Thymus (tissue), 11 donors: Measurements from ENCODE around the gene MLANA. TPM values are rescaled to one million over a fixed set of nuclear protein-coding genes. Genes with fewer than 3 reads are reported as not detected.

ENCODE experiments used
- DNase-seq, 9 donors: peaks; one replicate each; pipeline ENCODE4 v3.0.0-alpha.2; 2013; ENCODE audit warnings: low spot score in 9 of 9, low read depth in 6 of 9, missing footprints in 1 of 9
- H3K27ac ChIP-seq, 2 donors: one replicate each; pipeline ENCODE4 v1.5.1; 2013; ENCODE audit warnings: control low read depth in 1 of 2, low read depth in 1 of 2, low read length in 1 of 2, mild to moderate bottlenecking in 1 of 2, moderate library complexity in 1 of 2
- H3K27me3 ChIP-seq, 2 donors: one replicate each; pipeline ENCODE4 v1.5.1; 2013; ENCODE audit warnings: low read length in 1 of 2; ENCODE audit not compliant: control insufficient read depth in 2 of 2, insufficient read depth in 1 of 2
- H3K36me3 ChIP-seq, 2 donors: one replicate each; pipeline ENCODE4 v1.5.1; 2013; ENCODE audit warnings: low read length in 1 of 2, mild to moderate bottlenecking in 1 of 2, moderate library complexity in 1 of 2; ENCODE audit not compliant: control insufficient read depth in 2 of 2, insufficient read depth in 2 of 2
- H3K4me1 ChIP-seq, 2 donors: one replicate each; pipeline ENCODE4 v1.5.1; 2013; ENCODE audit warnings: low read length in 2 of 2; ENCODE audit not compliant: control insufficient read depth in 2 of 2, insufficient read depth in 2 of 2
- H3K4me3 ChIP-seq, 2 donors: one replicate each; pipeline ENCODE4 v1.5.1; 2013; ENCODE audit warnings: low read length in 2 of 2, control low read depth in 1 of 2, mild to moderate bottlenecking in 1 of 2
- H3K9me3 ChIP-seq, 2 donors: one replicate each; pipeline ENCODE4 v1.5.1; 2013; ENCODE audit warnings: low read length in 1 of 2, mild to moderate bottlenecking in 1 of 2; ENCODE audit not compliant: control insufficient read depth in 2 of 2, insufficient read depth in 1 of 2
- WGBS: extraction: QIAGEN DNeasy Blood & Tissue Kit; methylation state at CpG from one replicate; pipeline ENCODE4 v1.1.7; 2013; 5-methylcytosine and 5-hydroxymethylcytosine counted together
- polyA plus RNA-seq: library from polyadenylated mRNA; stranded (reverse); fragments of 200-250 nt; gene quantifications from one replicate; pipeline ENCODE4 v1.2.3, GENCODE V29; 2013
- total RNA-seq: library from RNA; stranded (reverse); fragments of 120-200 nt; gene quantifications from one replicate; pipeline ENCODE4 v1.2.4, GENCODE V29; 2013
- donor health status: healthy.

Gene MLANA
- total and polyA plus RNA-seq, 2 donors, result 0.09 TPM; not detected in 1

DNA sequence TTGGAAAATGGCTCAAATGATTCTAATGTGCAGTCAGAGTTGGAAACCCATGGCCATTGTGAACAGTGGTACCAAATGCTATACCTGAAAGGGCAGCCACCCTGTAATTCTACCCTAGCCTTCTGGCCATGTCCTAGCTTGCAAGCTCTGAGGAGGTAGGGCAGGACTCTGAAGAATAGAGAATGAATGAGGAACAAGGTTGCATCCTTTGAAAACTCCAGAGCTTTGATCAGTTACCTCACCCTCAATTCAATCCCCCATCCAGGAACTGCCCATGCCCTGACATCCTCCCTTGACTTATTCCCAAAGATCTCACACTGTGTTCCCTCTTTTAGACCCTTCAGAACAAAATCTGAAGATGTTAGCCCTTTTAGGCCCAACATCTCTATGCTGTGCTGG is 40.0 kb upstream of the MLANA start:
- Histone ChIP-seq H3K36me3 (no peaks in the 10 kb centered on the region), H3K9me3 (no peaks in the 10 kb centered on the region), H3K4me1 (peaks cover 5 to 12% of the 10 kb centered on the region in 2 donors), H3K27me3 (no peaks in the 10 kb centered on the region), H3K4me3 (no peak overlapping the region), H3K27ac (no peak overlapping the region)
- DNase-seq, result no peak

DNA sequence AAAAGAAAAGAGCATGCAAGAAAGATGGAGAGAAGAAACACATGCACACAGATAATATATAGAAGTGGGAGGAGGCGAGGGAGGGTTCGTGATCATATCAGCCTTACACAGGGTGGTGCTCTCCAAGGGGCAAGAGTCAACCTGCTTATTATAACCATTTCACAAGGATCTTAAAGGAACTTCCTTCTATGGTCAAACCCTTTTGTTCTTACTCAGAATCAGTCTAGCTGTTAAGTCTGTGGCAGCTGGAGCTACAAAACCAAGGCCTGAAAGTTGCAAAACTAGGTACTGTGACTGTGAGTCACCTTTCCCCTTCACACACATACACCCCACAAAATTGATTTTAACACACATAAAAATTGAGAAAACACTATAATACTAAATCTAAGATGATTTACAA is 39.2 kb upstream of the MLANA start:
- H3K4me3 ChIP-seq, result no peak overlapping the region
- no peak overlapping the region for H3K27ac ChIP-seq
- no peaks in the 10 kb centered on the region for H3K9me3 ChIP-seq
- H3K27me3 ChIP-seq, result no peaks in the 10 kb centered on the region
- H3K36me3 ChIP-seq, result no peaks in the 10 kb centered on the region
- DNase-seq, result peak in 1 of 9 donors; percentile 54
- 82% methylated on average over 2 of the region's 2 CpGs for WGBS
- H3K4me1 ChIP-seq, result peaks cover 5 to 7% of the 10 kb centered on the region in 2 donors

DNA sequence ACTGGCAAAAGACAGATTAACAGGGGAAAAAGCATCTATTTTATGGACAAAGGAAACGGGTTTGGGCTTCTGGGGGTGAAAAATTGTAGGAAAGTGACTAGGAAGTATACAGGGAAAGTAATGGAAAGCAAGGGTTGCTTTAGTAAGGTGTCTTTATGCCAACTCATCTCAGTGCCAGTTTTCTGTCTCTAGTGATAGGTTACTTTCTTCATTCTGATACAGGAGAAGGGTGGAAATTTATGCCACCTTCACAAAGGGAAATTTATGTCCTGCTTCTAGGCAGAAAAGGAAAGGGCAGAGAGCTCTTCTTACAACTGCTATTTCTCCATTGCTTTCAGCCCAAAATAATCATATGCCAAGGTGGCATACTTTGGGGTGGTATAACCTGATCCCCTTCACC is 37.7 kb upstream of the MLANA start:
- H3K9me3 ChIP-seq, result no peaks in the 10 kb centered on the region
- DNase-seq, result no peak
- H3K27ac ChIP-seq, result no peak overlapping the region
- peaks cover 5% of the 10 kb centered on the region in 2 donors for H3K4me1 ChIP-seq
- no peaks in the 10 kb centered on the region for H3K36me3 ChIP-seq
- 88% methylated on average over 1 of the region's 1 CpG for WGBS
- H3K4me3 ChIP-seq, result no peak overlapping the region
- no peaks in the 10 kb centered on the region for H3K27me3 ChIP-seq

DNA sequence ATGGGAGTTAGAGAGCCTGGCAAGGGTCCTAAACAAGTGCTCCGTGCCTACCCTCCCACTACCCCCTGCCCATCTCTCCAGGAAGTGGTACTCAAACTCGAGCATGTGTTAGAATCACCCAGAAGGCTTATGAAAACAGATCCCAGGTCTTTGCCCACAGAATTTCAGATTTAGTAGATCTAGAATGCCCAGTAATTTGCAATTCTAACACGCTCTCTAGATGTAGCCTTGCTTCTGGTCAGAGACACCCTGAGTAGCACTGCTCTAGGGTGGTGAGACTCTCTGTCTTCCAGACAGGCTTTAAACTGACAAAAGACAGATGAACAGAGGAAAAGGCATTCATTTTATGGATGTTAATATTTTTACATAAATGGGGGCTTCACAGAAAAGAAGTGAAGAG is 37.1 kb upstream of the MLANA start:
- WGBS, result 75% methylated on average over 3 of the region's 3 CpGs

DNA sequence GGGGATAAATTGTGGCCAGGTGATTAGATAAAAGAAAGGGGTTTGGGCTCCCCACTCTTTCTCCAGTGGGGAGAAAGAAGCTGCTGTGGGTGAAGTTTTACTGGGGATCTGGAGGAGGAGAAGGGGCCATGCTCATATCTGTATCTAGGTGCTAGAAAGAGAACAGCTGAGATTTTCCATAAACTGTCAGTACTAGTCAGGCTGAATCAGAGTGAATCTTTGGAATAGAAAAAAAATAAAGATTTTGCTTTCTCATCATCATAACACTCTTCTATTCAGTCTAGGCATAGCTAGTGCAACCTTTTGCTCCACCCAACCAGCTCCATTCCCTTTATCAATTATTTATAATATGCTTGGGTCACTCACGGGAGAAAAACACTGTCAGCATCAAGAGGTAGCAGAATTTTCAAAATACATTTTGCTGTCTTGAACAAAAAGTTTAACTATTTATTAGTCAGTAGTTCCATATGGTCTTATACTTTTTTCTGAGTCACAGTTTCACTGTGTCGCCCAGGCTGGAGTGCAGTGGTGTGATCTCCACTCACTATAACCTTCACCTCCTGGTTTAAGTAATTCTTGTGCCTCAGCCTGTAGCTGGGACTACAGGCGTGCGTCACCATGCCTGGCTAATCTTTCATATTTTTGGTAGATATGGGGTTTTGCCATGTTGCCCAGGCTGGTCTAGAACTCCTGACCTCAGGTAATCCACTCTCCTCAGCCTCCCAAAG is 36.5 kb upstream of the MLANA start:
- Histone ChIP-seq H3K4me1 (peaks cover 5% of the 10 kb centered on the region in 2 donors), H3K27me3 (no peaks in the 10 kb centered on the region), H3K36me3 (no peaks in the 10 kb centered on the region), H3K4me3 (no peak overlapping the region), H3K27ac (no peak overlapping the region), H3K9me3 (no peaks in the 10 kb centered on the region)
- WGBS, result 97% methylated on average over 4 of the region's 4 CpGs
- no peak for DNase-seq

More for the DNA sequence above, 37.1 kb upstream of the MLANA start:
- H3K27ac ChIP-seq, result no peak overlapping the region
- H3K36me3 ChIP-seq, result no peaks in the 10 kb centered on the region
- no peak for DNase-seq
- H3K27me3 ChIP-seq, result no peaks in the 10 kb centered on the region
- H3K4me3 ChIP-seq, result no peak overlapping the region
- peaks cover 5% of the 10 kb centered on the region in 2 donors for H3K4me1 ChIP-seq
- no peaks in the 10 kb centered on the region for H3K9me3 ChIP-seq

DNA sequence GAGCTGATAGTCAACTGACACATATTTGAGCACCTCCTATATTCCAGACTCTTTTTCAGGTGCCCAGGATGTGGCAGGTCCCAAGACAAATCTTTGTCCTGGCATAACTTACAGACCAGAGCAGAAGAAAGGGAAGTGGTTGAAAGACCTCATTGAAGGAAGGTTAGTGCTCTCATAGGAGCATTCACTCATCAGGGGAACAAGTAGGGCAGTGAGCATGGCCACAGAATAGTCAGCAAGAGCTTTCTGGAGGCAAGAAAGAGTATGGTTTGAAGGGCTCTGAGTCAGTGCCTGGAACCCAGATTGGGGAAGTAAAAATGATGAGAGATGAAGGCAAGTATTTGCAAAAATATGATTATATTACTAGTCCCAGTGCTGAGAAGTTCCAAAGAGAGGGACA is 32.8 kb upstream of the MLANA start:
- Histone ChIP-seq H3K27ac (no peak overlapping the region), H3K27me3 (no peaks in the 10 kb centered on the region), H3K36me3 (no peaks in the 10 kb centered on the region), H3K9me3 (no peaks in the 10 kb centered on the region), H3K4me1 (peaks cover 0 to 5% of the 10 kb centered on the region in 2 donors), H3K4me3 (no peak overlapping the region)
- DNase-seq, result no peak

DNA sequence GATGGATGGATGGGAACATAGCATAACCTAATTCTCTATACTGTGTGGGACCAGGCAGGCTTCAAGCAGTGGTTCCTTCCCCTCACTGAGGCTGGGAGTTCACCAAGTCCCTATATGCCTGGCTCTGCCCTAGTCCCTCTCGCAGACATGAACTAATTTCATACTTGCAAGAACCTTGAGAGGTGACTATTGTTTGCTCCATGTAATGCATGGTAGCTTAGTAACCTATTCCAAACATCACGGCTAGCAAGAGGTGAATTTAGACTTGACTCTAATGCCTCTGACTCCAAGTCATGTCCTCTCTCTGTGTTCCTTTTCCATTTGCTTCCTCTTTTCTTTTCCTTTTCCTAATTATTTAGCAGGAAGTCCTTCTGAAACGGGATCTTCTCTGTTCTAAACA is 31.9 kb upstream of the MLANA start:
- no peak for DNase-seq
- no peak overlapping the region for H3K4me3 ChIP-seq
- H3K27ac ChIP-seq, result no peak overlapping the region
- H3K36me3 ChIP-seq, result no peaks in the 10 kb centered on the region
- H3K9me3 ChIP-seq, result no peaks in the 10 kb centered on the region
- H3K4me1 ChIP-seq, result no peaks in the 10 kb centered on the region
- H3K27me3 ChIP-seq, result no peaks in the 10 kb centered on the region
- WGBS, result 84% methylated on average over 3 of the region's 3 CpGs

DNA sequence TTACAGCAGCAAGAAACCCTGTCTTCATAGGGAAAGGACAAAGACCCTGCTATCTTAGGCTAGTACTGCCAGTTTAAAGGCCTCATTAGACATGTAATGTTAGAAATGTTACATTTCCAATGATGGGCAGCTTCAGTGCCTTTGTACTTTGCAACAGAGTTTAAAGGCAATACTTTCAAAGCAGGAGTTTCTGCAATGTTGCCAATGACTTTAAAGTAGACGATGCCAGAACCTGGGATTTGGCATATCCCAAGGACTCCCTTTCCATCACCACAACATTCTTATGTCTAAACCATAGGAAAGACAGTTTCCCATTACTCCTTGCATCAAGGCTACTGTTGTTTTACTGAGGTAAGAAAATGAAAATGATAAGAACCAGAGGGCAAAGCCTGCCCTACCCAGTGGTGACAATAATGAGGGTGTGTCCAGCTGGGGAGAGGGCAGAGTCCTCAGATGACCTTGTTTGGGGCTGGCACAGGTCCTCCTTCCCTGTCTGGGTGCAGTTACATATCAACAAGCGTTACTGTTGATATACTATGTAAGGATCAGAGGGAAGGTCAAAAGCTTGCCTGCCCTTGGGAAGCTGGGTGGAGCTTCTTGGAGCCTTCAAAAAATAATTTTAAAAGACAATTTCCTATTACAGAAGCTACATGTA is 27.5 kb upstream of the MLANA start:
- no peaks in the 10 kb centered on the region for H3K9me3 ChIP-seq
- over 99% methylated on average over 2 of the region's 2 CpGs for WGBS
- DNase-seq, result no peak
- no peaks in the 10 kb centered on the region for H3K27me3 ChIP-seq
- no peak overlapping the region for H3K27ac ChIP-seq
- no peak overlapping the region for H3K4me3 ChIP-seq
- no peaks in the 10 kb centered on the region for H3K4me1 ChIP-seq
- no peaks in the 10 kb centered on the region for H3K36me3 ChIP-seq

DNA sequence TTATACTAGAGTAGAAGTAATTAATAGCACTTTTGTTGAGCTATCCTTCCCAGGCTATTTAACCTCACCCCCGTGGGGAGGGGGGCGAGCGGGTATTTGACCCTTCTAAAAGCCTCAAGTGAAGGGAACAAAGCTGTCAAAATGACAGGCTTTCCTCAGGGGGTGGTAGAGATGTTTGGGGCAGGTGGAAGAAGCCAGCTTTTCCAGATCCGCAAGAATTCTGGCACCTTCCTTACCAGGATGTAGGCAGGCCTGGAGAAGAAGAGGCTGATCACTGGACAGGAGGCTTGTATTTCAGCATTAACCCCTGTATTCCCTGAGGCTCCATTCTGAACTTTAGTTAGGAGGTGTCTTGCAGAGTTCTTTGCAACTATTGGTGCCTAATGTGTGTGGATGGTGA is 26.2 kb upstream of the MLANA start:
- 96% methylated on average over 4 of the region's 4 CpGs for WGBS
- H3K4me3 ChIP-seq, result no peak overlapping the region

More for the DNA sequence above, 26.2 kb upstream of the MLANA start:
- DNase-seq, result no peak
- no peaks in the 10 kb centered on the region for H3K36me3 ChIP-seq
- H3K27me3 ChIP-seq, result no peaks in the 10 kb centered on the region
- H3K9me3 ChIP-seq, result no peaks in the 10 kb centered on the region
- no peaks in the 10 kb centered on the region for H3K4me1 ChIP-seq
- H3K27ac ChIP-seq, result no peak overlapping the region
